Activated naive CD8-positive, alpha-beta T cell treated with anti-CD3 and anti-CD28 coated beads, Interleukin-2, amount 50 U/mL, for 24 hours (primary cell): ENCODE results near the gene MTHFSD.

Experiments
- ATAC-seq: fragments of 150-1000 bp; cut with Tn5 transposase; one replicate; pipeline ENCODE4 v1.10.0; 2021
- DNase-seq: peaks from one replicate; pipeline ENCODE4 v3.0.0; 2021
- H3K27ac Mint-ChIP-seq: one replicate; pipeline ENCODE4 v1.8.0; 2021; ENCODE audit warnings: mild to moderate bottlenecking, mixed read lengths
- H3K27me3 Mint-ChIP-seq: one replicate; pipeline ENCODE4 v1.8.0; 2021; ENCODE audit warnings: mixed read lengths
- H3K36me3 Mint-ChIP-seq: one replicate; pipeline ENCODE4 v1.8.0; 2021; ENCODE audit warnings: low read depth, mixed read lengths
- H3K4me1 Mint-ChIP-seq: one replicate; pipeline ENCODE4 v1.8.0; 2021; ENCODE audit warnings: mixed read lengths
- H3K4me3 Mint-ChIP-seq: one replicate; pipeline ENCODE4 v1.8.0; 2021; ENCODE audit warnings: mild to moderate bottlenecking, moderate library complexity, mixed read lengths
- H3K9me3 Mint-ChIP-seq: one replicate; pipeline ENCODE4 v1.8.0; 2021; ENCODE audit warnings: mixed read lengths

MTHFSD gene, protein sequence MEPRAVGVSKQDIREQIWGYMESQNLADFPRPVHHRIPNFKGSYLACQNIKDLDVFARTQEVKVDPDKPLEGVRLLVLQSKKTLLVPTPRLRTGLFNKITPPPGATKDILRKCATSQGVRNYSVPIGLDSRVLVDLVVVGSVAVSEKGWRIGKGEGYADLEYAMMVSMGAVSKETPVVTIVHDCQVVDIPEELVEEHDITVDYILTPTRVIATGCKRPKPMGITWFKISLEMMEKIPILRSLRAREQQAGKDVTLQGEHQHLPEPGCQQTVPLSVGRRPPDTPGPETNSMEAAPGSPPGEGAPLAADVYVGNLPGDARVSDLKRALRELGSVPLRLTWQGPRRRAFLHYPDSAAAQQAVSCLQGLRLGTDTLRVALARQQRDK

DNA sequence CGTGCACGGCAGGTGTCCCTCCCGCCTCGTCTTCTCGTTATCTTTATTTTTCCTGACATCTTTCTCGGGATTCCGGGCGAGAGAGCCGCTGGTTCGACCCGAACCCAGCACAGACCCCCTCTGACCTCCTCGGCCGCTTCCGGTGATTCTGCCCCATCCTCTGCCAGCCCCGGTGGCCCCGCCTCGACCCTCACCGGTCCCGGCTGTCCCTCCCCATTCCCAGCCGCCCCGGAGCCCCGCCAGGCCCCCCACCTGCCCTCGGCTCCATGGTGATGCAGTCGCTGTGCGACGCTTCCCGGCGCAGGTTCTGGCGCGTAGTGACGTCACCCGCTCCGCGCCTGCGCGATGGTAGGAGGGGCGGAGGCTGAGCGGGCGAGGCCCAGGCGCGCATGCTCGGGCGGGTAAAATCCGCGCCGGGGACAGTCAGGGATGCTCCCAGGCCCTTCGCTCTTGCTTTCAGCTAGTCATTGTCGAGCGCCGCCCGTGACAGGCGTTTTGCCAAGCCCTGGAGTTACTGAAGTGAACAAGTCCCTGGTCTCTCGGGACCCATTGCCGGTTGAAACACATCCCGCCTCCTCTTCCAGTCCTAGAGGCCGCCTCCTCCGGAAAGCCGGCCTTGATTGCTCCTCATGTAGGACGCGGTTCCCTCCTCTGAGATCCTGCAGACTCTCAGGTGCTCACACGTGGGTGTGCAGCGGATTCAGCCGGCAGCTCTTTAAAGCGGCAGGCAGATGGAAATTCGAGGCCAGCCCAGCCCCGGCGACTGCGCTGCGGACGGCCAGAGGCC is at the start of gene MTHFSD:
Gene MTHFSD (minus strand): TSS at position 319 of the 787 bp plus-strand sequence. CDS start 51 bp downstream, at position 268.
- H3K9me3 Mint-ChIP-seq, result no peaks in the 10 kb centered on the region
- peaks cover 7% of the 10 kb centered on the region for H3K27me3 Mint-ChIP-seq
- DNase-seq, result peak; percentile 97
- peak within 1 kb of the TSS; percentile 93 for H3K4me3 Mint-ChIP-seq
- H3K4me1 Mint-ChIP-seq, result peaks cover 28% of the 10 kb centered on the region
- peaks cover 14% of the 10 kb centered on the region for H3K36me3 Mint-ChIP-seq
- ATAC-seq, result peak; percentile 87
- peak within 1 kb of the TSS; percentile 97 for H3K27ac Mint-ChIP-seq

DNA sequence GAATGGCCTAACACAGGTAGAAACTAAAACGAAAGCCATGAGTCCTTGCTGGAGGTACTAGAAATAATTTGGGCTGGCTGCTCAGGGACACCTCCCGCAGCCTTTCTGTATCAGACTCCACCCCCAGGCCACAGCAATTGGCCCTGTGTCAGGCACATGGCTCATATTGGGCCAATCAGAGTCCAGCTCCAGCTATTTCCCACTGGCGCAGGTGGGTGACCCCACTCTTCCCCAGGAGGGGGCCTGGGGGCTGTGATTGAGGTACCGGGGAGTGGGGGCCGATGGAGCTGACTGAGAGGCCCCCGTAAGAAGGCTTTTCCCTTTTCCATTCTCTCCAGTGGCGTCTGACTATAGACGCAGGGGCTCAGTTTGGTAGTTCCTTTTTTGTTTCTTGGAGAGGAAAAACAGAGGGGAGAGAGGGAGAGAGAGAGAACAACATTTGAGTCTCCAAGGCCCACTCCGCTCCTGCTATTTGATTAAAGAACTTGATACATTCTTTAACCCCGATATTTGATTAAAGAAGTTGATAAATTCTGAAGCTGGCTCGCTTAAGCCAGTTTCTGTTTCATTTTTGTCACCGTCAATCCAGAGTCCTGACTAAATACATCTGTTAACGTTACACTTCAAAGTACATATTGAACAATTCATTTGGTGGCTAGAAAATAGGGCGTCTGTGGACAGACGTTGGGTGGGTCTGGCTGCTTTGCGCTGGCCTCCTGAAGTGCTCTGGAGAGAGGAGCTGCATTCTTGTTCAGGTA is 49.6 kb upstream of the MTHFSD start:
- no peaks in the 10 kb centered on the region for H3K36me3 Mint-ChIP-seq
- H3K27ac Mint-ChIP-seq, result peak overlapping the region; percentile 20
- ATAC-seq (peak; percentile 78), DNase-seq (peak; percentile 27)
- peaks cover 28% of the 10 kb centered on the region for H3K27me3 Mint-ChIP-seq
- peak overlapping the region; percentile 70 for H3K4me3 Mint-ChIP-seq
- peaks cover 9% of the 10 kb centered on the region for H3K4me1 Mint-ChIP-seq
- H3K9me3 Mint-ChIP-seq, result no peaks in the 10 kb centered on the region

DNA sequence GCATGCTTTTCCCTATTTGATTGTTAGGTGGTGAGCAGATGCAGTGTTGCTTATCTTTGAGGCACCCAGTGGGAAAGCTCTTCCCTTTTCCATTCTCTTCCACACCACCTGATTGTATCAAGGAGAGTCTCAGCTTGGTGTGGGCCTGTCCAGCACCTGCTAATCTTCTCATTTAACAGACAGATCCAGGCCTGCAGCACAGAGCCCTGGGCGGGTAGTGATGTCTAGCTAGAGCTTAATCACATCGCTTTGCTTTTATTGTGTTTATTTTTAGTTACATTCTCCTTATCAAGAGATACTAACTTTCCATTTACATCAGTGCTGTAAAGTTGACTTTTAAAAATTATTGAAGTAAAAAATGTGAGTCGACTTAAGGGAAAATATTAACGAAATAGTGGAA is 47.5 kb upstream of the MTHFSD start:
- H3K4me3 Mint-ChIP-seq, result no peak overlapping the region
- no peak overlapping the region for H3K27ac Mint-ChIP-seq
- peaks cover 37% of the 10 kb centered on the region for H3K27me3 Mint-ChIP-seq

DNA sequence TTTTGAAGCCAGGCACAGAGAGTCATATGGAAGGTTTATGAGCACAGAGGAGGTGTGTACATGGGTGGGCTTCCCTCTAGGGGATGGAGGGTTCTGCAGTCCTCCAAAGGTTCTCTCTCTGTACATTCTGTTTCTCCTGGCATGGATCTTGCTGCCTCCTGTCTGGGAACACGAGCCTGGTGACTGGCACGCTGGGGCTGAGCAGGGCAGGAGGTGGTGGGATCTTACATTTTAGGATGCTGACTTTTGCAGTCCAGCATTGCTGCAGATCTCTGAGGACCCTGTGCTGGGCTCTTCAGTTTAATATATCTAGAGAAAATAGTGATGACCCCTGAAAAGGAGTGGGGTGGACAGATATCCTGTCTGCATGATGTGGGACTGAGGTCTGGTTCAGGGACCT is 46.3 kb upstream of the MTHFSD start:
- H3K4me1 Mint-ChIP-seq, result peaks cover 14% of the 10 kb centered on the region
- H3K36me3 Mint-ChIP-seq, result no peaks in the 10 kb centered on the region
- H3K9me3 Mint-ChIP-seq, result no peaks in the 10 kb centered on the region
- no peak overlapping the region for H3K4me3 Mint-ChIP-seq
- no peak for ATAC-seq
- DNase-seq, result no peak
- peaks cover 33% of the 10 kb centered on the region for H3K27me3 Mint-ChIP-seq
- no peak overlapping the region for H3K27ac Mint-ChIP-seq

More for the DNA sequence above, 47.5 kb upstream of the MTHFSD start:
- H3K4me1 Mint-ChIP-seq, result peaks cover 14% of the 10 kb centered on the region
- H3K36me3 Mint-ChIP-seq, result no peaks in the 10 kb centered on the region
- no peaks in the 10 kb centered on the region for H3K9me3 Mint-ChIP-seq
- no peak for ATAC-seq
- no peak for DNase-seq

DNA sequence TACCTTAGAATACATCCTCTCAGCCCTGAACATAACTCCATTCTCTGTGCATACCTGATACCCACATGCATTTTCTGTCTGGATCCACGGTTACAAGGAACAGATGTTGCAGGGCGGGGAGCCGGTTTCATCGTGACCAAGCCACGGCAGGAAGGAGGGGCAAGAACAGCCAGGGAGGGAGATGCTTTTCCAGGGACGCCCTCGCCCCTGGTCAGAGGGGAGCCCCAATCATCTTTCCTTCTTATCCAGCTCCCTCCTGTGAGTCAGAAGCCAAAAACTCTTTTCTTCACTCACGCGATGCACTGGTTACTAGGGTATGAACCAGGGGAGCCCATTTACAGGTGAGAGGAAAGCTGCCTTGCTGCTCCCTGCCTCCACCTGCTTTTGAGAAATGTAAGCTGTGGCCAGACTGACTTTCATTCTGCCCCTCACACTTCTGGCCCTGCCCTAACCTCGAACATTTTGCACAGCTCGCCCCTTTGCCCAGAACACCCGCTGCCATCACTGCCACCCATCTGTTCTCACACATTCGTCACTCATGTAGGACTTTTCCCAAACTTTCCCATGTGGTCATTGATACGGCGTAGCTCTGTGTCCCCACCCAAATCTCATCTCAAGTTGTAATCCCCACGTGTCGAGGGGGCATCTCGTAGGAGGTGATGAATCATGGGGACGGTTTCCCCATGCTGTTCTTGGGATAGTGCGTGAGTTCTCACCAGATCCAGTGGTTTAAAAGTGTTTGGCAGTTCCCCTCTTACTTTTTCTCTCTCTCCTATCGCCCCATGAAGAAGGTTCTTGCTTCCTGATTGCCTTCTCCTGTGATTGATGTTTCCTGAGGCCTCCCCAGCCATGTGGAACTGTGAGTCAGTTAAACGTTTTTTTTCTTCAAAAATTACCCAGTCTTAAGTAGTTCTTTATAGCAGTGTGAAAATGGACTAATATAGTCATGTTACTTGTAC is 43.9 kb upstream of the MTHFSD start:
- ATAC-seq (no peak), DNase-seq (no peak)
- no peaks in the 10 kb centered on the region for H3K36me3 Mint-ChIP-seq
- H3K4me3 Mint-ChIP-seq, result no peak overlapping the region
- peaks cover 5% of the 10 kb centered on the region for H3K4me1 Mint-ChIP-seq
- H3K27ac Mint-ChIP-seq, result no peak overlapping the region
- H3K27me3 Mint-ChIP-seq, result peaks cover 38% of the 10 kb centered on the region
- no peaks in the 10 kb centered on the region for H3K9me3 Mint-ChIP-seq

DNA sequence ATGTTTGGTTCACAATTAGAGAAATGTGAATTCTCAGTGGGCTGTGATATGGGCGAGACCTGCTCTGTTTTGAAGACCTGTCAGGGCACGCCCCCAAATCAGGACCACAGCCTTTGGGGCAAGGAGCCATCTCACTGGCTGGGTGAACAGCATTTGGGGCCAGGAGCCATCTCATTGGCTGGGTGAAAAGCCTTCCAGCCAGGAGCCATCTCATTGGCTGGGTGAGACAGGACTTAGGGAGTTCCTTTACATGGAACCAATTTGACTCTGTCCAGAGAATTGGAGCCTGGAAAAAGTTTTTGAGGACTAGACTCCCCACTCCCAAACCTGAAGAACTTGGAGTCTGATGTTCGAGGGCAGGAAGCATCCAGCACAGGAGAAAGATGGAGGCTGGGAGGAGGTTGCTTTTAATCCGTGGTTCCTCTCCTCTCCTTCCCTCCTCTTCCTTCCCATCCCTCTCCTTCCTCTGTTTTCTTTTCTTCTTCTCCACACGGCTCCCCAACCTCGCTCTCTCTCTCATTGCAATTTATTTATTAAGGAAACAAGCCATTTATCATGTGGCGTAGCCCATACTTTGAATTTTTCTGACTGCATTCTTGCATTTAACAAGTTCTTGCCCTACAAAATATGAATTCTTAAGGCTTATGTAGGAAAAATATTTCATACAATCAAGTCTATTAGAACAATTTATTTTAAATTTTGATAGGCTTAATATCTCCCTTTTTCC is 43.0 kb upstream of the MTHFSD start:
- DNase-seq (no peak), ATAC-seq (no peak)
- H3K4me1 Mint-ChIP-seq, result peaks cover 8% of the 10 kb centered on the region
- H3K36me3 Mint-ChIP-seq, result no peaks in the 10 kb centered on the region
- H3K27me3 Mint-ChIP-seq, result peaks cover 47% of the 10 kb centered on the region
- H3K27ac Mint-ChIP-seq, result no peak overlapping the region
- no peaks in the 10 kb centered on the region for H3K9me3 Mint-ChIP-seq
- no peak overlapping the region for H3K4me3 Mint-ChIP-seq

DNA sequence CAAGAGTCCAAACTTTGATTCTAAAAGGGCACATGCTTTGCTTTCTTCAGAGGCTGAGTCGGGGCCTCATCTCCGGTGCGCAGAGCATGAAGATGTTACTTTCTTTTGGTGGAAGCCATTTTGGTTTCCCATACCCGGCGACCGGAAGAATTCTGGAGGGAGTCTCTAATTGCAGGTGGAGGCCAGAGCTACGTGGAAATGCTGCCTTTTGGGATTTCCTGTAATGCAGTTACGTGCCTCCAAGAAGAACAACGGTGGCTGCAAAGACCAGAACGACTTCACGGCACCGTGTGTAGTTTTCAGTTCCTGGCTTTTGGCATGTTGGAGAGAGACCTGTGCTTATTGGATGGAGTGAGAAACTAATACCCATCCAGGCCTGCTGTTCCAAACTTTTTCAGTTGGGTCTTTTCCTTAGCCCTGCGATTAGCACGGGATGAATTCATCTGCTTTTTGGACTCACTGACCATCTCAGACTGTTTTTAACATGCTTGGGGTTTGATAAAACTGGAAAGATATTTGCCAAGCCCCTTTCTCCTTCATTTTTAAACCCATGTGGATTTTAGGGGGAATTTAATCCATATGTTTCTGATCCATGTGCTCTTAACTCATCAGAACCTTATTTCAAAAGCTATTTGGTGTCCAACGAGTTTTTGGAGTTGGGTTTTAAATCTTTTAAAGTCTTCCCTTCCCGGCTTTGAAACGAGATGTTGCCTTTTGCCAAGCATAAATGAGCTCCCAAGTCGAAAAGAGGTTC is 42.3 kb upstream of the MTHFSD start:
- no peak for DNase-seq
- Mint-ChIP-seq H3K36me3 (no peaks in the 10 kb centered on the region), H3K9me3 (no peaks in the 10 kb centered on the region), H3K27ac (no peak overlapping the region), H3K4me3 (no peak overlapping the region), H3K27me3 (peaks cover 50% of the 10 kb centered on the region), H3K4me1 (peaks cover 8% of the 10 kb centered on the region)
- ATAC-seq, result no peak

DNA sequence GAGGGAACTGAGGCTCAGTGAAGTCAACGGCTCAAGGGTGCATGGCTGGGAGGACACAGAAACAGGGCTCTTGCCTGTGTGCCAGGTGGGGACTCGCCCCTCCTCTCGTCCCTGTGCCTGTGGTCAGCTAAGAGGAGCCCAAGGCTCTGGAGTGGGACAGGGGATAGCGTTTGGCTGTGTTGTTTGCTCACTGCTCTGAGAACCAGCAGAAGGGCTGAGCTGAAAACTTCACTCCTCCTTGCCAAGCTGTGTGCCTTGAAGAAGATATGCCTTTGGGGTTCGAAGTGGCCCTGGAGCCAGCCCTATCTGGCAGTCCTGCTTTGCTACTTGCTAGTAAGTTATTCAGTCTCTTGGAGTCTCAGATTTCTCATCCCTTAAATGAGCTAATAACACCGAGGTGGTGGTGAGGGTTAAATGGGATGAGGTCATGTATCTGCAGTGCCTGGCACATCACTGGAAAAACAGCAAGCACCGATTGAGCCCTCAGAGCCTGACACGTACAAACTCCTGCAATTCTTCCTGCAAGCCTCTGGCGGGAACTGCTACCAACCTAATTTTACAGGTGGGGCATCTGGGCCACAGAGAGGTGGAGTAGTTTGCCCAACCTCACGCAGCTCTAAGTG is 41.1 kb upstream of the MTHFSD start:
- no peak for DNase-seq
- Mint-ChIP-seq H3K9me3 (no peaks in the 10 kb centered on the region), H3K27me3 (peaks cover 53% of the 10 kb centered on the region), H3K4me1 (peaks cover 8% of the 10 kb centered on the region), H3K4me3 (no peak overlapping the region), H3K27ac (no peak overlapping the region), H3K36me3 (no peaks in the 10 kb centered on the region)
- no peak for ATAC-seq

DNA sequence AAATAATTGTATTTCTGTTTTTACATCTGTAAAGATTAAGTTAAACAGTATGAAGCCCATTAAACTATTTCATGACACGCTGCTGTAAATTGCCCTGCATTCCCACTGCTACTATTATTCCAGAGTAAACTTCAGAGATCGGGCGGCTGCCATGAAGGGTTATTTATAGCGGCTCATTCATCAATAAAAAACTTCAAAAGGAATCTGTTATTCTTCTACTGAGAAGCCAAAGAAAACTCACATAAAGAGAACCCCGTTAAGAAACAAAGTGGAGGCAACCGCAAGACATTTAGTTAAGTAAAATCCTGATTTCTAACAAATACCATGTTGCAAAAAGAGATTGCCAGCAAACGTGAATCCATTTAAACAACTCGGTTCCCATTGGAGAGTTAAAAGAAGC is 39.7 kb upstream of the MTHFSD start:
- Mint-ChIP-seq H3K27ac (no peak overlapping the region), H3K9me3 (no peaks in the 10 kb centered on the region), H3K27me3 (peaks cover 47% of the 10 kb centered on the region), H3K4me1 (peaks cover 8% of the 10 kb centered on the region), H3K36me3 (no peaks in the 10 kb centered on the region), H3K4me3 (no peak overlapping the region)
- DNase-seq (no peak), ATAC-seq (no peak)

DNA sequence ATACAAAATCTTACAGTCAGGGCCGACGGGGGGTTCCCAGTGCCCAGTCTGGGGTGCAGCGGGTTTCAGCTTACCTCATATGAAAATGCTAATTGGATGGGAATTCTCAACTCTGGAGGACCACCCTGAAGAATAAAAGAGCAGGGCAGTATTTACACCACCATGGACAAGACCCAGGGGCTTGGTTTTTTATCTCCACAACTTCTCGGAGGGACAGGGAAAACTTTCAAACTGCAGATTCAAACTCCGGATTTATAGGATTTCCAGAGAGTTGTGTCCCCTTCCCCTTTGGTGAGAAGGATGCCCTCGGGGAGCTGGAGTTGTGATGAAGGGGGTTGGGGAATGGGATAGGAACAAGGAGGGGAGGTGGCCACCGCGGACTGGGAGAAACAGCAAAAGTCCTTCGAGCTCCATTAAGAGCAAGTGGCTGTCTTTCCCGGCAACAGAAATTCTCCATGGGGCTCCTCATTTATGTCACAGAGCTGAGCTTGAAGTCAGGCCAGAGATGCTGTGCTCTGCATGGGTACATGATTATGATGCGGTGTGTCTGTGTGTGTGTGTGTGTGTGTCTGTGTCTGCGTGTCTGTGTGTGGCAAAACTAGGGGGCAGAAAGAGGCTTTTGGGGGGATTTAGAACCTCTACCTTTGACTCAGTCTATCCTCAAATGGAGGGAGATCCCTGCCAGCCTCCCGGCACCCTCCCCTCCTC is 39.0 kb upstream of the MTHFSD start:
- no peak for ATAC-seq
- Mint-ChIP-seq H3K4me3 (no peak overlapping the region), H3K27me3 (peaks cover 44% of the 10 kb centered on the region), H3K36me3 (no peaks in the 10 kb centered on the region), H3K9me3 (no peaks in the 10 kb centered on the region), H3K4me1 (peaks cover 6% of the 10 kb centered on the region), H3K27ac (no peak overlapping the region)
- DNase-seq, result no peak

DNA sequence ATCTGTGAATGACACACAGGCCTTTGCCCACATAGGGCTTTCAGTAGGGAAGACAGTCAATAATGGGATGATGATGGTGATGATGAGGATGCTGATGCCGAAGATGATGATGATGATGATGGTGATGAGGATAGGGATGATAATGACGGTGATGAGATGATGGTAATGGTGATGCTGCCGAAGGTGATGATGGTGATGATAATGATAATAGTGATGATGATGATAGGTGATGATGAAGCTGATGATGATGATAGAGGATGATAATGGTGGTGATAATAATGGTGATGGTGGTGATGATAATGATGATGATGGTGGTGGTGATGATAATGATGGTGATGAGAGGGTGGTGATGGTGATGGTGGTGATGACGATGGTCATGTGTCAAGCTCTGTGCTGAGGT is 36.2 kb upstream of the MTHFSD start:
- H3K27me3 Mint-ChIP-seq, result peaks cover 33% of the 10 kb centered on the region
- peaks cover 3% of the 10 kb centered on the region for H3K4me1 Mint-ChIP-seq
- H3K27ac Mint-ChIP-seq, result no peak overlapping the region
- H3K4me3 Mint-ChIP-seq, result no peak overlapping the region
- no peaks in the 10 kb centered on the region for H3K9me3 Mint-ChIP-seq
- ATAC-seq, result no peak
- no peak for DNase-seq
- H3K36me3 Mint-ChIP-seq, result no peaks in the 10 kb centered on the region
